ENCODE results near the gene BABAM2. TPM values are rescaled to one million over a fixed set of nuclear protein-coding genes. Genes with fewer than 3 reads are reported as not detected.

The BABAM2 gene
- total and polyA plus RNA-seq, 9 of the 15 experiments (the other 6 are each of a cell fraction or from before 2014, with no cell fraction given), result 10.9 to 37.4 (median 25.6) TPM

- no peaks in the 10 kb centered on the region for H3K27me3 ChIP-seq (ENCODE audit: control insufficient read depth in 2 of 2, insufficient read depth in 2 of 2, low read length in 2 of 2)
- intact Hi-C loops (cut with micrococcal nuclease), result no loop called here
- WGBS (ENCODE audit: insufficient coverage, low coverage, missing lambda C conversion rate), result 37% methylated on average over 3 of the region's 3 CpGs
- CTCF ChIA-PET (ENCODE audit: low intra/inter-chr PET ratio), result no interaction called here
- H3K4me2 ChIP-seq (ENCODE audit: insufficient read depth, low read length), result no peak overlapping the region
- H3K9me3 ChIP-seq (replicated peaks; ENCODE audit: control insufficient read depth, insufficient read depth, low read depth, low read length), result peaks cover 10% of the 10 kb centered on the region; the same call in 1 of the 2 replicates
- H3K27ac ChIP-seq (ENCODE audit: extremely low read depth, low read depth, low read length), result no peak overlapping the region
- H3K9me1 ChIP-seq (ENCODE audit: control insufficient read depth, insufficient read depth, low read length), result no peaks in the 10 kb centered on the region
- no peaks in the 10 kb centered on the region for H3K4me1 ChIP-seq (replicated peaks in 1 of 2; ENCODE audit: control insufficient read depth in 2 of 2, insufficient read depth in 2 of 2, low read length in 2 of 2)
- ATAC-seq, result no peak
- POLR2A ChIA-PET, result interaction anchor here (1.2 kb wide), 1 partner anchor 9 kb away, joined by 3 read pairs; no protein-coding TSS in a partner anchor
- H3K36me3 ChIP-seq (ENCODE audit: control insufficient read depth, insufficient read depth, low read length), result no peaks in the 10 kb centered on the region
- in situ Hi-C loops (cut with MboI), result no loop called here
- TF ChIP-seq ZBTB9 (CRISPR knock-in tag; IDR thresholded peaks at IDR 0.05) (no peak), XRCC5 (IDR thresholded peaks at IDR 0.05; ENCODE audit: low read depth, low read length) (no peak), ZNF586 (CRISPR knock-in tag; conservative IDR thresholded peaks at IDR 0.05) (no peak), EZH2 (IDR thresholded peaks at IDR 0.05; ENCODE audit: borderline replicate concordance, low read depth, low read length) (no peak), ZEB2 (IDR thresholded peaks at IDR 0.05) (no peak), TRIM24 (IDR thresholded peaks at IDR 0.05) (no peak), MTA1 (IDR thresholded peaks at IDR 0.05; ENCODE audit: borderline replicate concordance) (no peak), MYNN (IDR thresholded peaks at IDR 0.05) (no peak), MYNN (CRISPR knock-in tag; IDR thresholded peaks at IDR 0.05) (no peak), GATAD2B (IDR thresholded peaks at IDR 0.05; ENCODE audit: borderline replicate concordance) (no peak), C11orf30 (IDR thresholded peaks at IDR 0.05; ENCODE audit: low read depth) (no peak), POLR3A (IDR thresholded peaks at IDR 0.05; ENCODE audit: borderline replicate concordance, extremely low read depth, insufficient read depth, insufficient read length) (no peak), ADNP (tag; IDR thresholded peaks at IDR 0.05) (no peak)
- no peaks in the 10 kb centered on the region for H3K79me2 ChIP-seq (ENCODE audit: control insufficient read depth, insufficient read depth, low read length)
- no peak for DNase-seq (ENCODE audit: extremely low read depth in 1 of 4, low spot score in 3 of 4)
- H3K9ac ChIP-seq (ENCODE audit: insufficient read depth in 1 of 2, low read depth in 2 of 2, low read length in 2 of 2), result no peak overlapping the region
- no peaks in the 10 kb centered on the region for H4K20me1 ChIP-seq (replicated peaks; ENCODE audit: control insufficient read depth, insufficient read depth, low read length)
- no peak overlapping the region for H3K4me3 ChIP-seq
- BruUV-seq (replicated peaks), result no TSS peak
- no peak overlapping the region for H2AFZ ChIP-seq (ENCODE audit: low read depth, low read length)
- no peak for FAIRE-seq
These were observed 262.2 kb downstream of the BABAM2 start for GRCh38 chr2:28152585-28153280.
